ENCODE results near the gene ZNF470. TPM values are rescaled to one million over a fixed set of nuclear protein-coding genes. Genes with fewer than 3 reads are reported as not detected.
A peak's percentile ranks its signal among the peaks of the same experiment; 100 is the strongest.

The ZNF470 gene
- total and polyA plus RNA-seq, 2 of the 13 experiments (the other 11 are each of a cell fraction or from before 2014, with no cell fraction given) = not detected

- no peak for TF ChIP-seq XRCC5 (optimal IDR thresholded peaks at IDR 0.05; ENCODE audit: low read length)
- H3K27me3 ChIP-seq (ENCODE audit: control insufficient read depth in 1 of 2, insufficient read depth in 2 of 2, low read length in 2 of 2) = no peaks in the 10 kb centered on the region; a peak in 1 of 5 replicates
- intact Hi-C loops (cut with micrococcal nuclease; ENCODE audit: unreplicated experiment) = no loop called here
- BruUV-seq (replicated peaks) = no TSS peak
- peaks cover 17% of the 10 kb centered on the region for H3K4me1 ChIP-seq (ENCODE audit: insufficient read depth, low read length)
- H3K9me3 ChIP-seq (ENCODE audit: low read length) = peaks cover 33% of the 10 kb centered on the region
- ATAC-seq (no peak), FAIRE-seq (no peak), DNase-seq (ENCODE audit: low spot score) (no peak)
- peak overlapping the region in 1 of 3 experiments; percentile 100; a peak in 1 of 6 replicates for H3K4me3 ChIP-seq (replicated peaks in 1 of 3; ENCODE audit: insufficient read depth in 1 of 3, low read depth in 2 of 3, low read length in 3 of 3)
- H2AFZ ChIP-seq (ENCODE audit: low read length) = peak overlapping the region; percentile 77
- WGBS (ENCODE audit: low lambda C conversion rate) = 48% methylated on average over 4 of the region's 4 CpGs
- peak overlapping the region; percentile 97; the same call in 1 of the 2 replicates for H3K4me2 ChIP-seq (ENCODE audit: low read depth, low read length)
- no peaks in the 10 kb centered on the region for H4K20me1 ChIP-seq (ENCODE audit: insufficient read depth, low read length)
- no peak overlapping the region for H3K27ac ChIP-seq (ENCODE audit: extremely low read length, insufficient read depth, low read length)
- ChIA-PET POLR2A (interaction anchor here (1.0 kb wide), 1 partner anchor 1087 kb away, joined by 3 read pairs; the partner anchor contains the start of gene ZNF551), CTCF (ENCODE audit: low intra/inter-chr PET ratio, low total read pairs) (no interaction called here)
- H3K79me2 ChIP-seq (ENCODE audit: insufficient read depth, low read length) = peaks cover 9% of the 10 kb centered on the region
- no peaks in the 10 kb centered on the region for H3K36me3 ChIP-seq (replicated peaks in 1 of 2; ENCODE audit: control insufficient read depth in 1 of 2, insufficient read depth in 2 of 2, low read length in 2 of 2)
- H3K9ac ChIP-seq (ENCODE audit: insufficient read depth, low read depth, low read length) = no peak overlapping the region
- in situ Hi-C loops (cut with HindIII; ENCODE audit: extremely low pct_ligation_motif_present, low pct_unique_long_range_greater_than_20kb) = no loop called here
Measured at GRCh38 chr19:56594446-56594782, 27.1 kb downstream of the ZNF470 start.

- H3K27me3 ChIP-seq (ENCODE audit: control insufficient read depth in 1 of 2, insufficient read depth in 2 of 2, low read length in 2 of 2) = no peaks in the 10 kb centered on the region; a peak in 1 of 5 replicates
- H2AFZ ChIP-seq (ENCODE audit: low read length) = peak within 1 kb of the TSS; percentile 78
- in situ Hi-C loops (cut with HindIII; ENCODE audit: extremely low pct_ligation_motif_present, low pct_unique_long_range_greater_than_20kb) = no loop called here
- H3K36me3 ChIP-seq (replicated peaks in 1 of 2; ENCODE audit: control insufficient read depth in 1 of 2, insufficient read depth in 2 of 2, low read length in 2 of 2) = no peaks in the 10 kb centered on the region
- ChIA-PET POLR2A (interaction anchor here (1.0 kb wide), 1 partner anchor 1087 kb away, joined by 3 read pairs; the partner anchor contains the start of gene ZNF551), CTCF (ENCODE audit: low intra/inter-chr PET ratio, low total read pairs) (no interaction called here)
- H4K20me1 ChIP-seq (ENCODE audit: insufficient read depth, low read length) = no peaks in the 10 kb centered on the region
- intact Hi-C loops (cut with micrococcal nuclease; ENCODE audit: unreplicated experiment) = no loop called here
- BruUV-seq (replicated peaks) = no TSS peak
- peak within 1 kb of the TSS; percentile 85 for H3K9ac ChIP-seq (ENCODE audit: insufficient read depth, low read depth, low read length)
- WGBS (ENCODE audit: low lambda C conversion rate) = 2% methylated on average over 36 of the region's 52 CpGs
- FAIRE-seq (no peak), DNase-seq (ENCODE audit: low spot score) (peak; percentile 58), ATAC-seq (peak; percentile 96)
- H3K4me1 ChIP-seq (ENCODE audit: insufficient read depth, low read length) = peaks cover 17% of the 10 kb centered on the region
- H3K27ac ChIP-seq (ENCODE audit: extremely low read length, insufficient read depth, low read length) = peak within 1 kb of the TSS; percentile 48
- H3K4me3 ChIP-seq (replicated peaks in 1 of 3; ENCODE audit: insufficient read depth in 1 of 3, low read depth in 2 of 3, low read length in 3 of 3) = peak within 1 kb of the TSS; percentile 66 to 100 (median 100)
- H3K9me3 ChIP-seq (ENCODE audit: low read length) = peaks cover 28% of the 10 kb centered on the region
- H3K4me2 ChIP-seq (ENCODE audit: low read depth, low read length) = peak within 1 kb of the TSS; percentile 97
- peaks cover 9% of the 10 kb centered on the region for H3K79me2 ChIP-seq (ENCODE audit: insufficient read depth, low read length)
- TF ChIP-seq HDAC1 (CRISPR knock-in tag; IDR thresholded peaks at IDR 0.05) (peak; percentile 89), JARID2 (CRISPR knock-in tag; IDR thresholded peaks at IDR 0.05; ENCODE audit: insufficient replicate concordance) (no peak), PHF21A (CRISPR knock-in tag; IDR thresholded peaks at IDR 0.05) (no peak), E2F2 (CRISPR knock-in tag; IDR thresholded peaks at IDR 0.05; ENCODE audit: borderline replicate concordance) (no peak), ZKSCAN5 (CRISPR knock-in tag; IDR thresholded peaks at IDR 0.05) (no peak), ZNF432 (CRISPR knock-in tag; IDR thresholded peaks at IDR 0.05; ENCODE audit: borderline replicate concordance) (no peak), CSRNP1 (CRISPR knock-in tag; IDR thresholded peaks at IDR 0.05) (peak; percentile 64; the same call in 1 of the 2 replicates), ZNF34 (CRISPR knock-in tag; IDR thresholded peaks at IDR 0.05; ENCODE audit: borderline replicate concordance) (no peak), ZKSCAN8 (CRISPR knock-in tag; IDR thresholded peaks at IDR 0.05; ENCODE audit: borderline replicate concordance) (no peak), PHF5A (CRISPR knock-in tag; IDR thresholded peaks at IDR 0.05; ENCODE audit: low read depth, unreplicated experiment) (no peak), SRY (CRISPR knock-in tag; IDR thresholded peaks at IDR 0.05) (0 out of 2 replicates have a peak, but pooled peaks have one; percentile 39)
Measured at GRCh38 chr19:56594783-56595547, 27.7 kb downstream of the ZNF470 start, which contains the start of gene ZNF71. TSS of gene ZNF71 (plus strand) at chr19:56595302. CDS start at chr19:56601559, 6,257 bp downstream.
